ENCODE data around the gene DIS3L2.
"Not testable (repeated sequence)": the region's sequence is repeated elsewhere in the genome, so short reads cannot be mapped to it uniquely, and the experiment has no call there.

DNA sequence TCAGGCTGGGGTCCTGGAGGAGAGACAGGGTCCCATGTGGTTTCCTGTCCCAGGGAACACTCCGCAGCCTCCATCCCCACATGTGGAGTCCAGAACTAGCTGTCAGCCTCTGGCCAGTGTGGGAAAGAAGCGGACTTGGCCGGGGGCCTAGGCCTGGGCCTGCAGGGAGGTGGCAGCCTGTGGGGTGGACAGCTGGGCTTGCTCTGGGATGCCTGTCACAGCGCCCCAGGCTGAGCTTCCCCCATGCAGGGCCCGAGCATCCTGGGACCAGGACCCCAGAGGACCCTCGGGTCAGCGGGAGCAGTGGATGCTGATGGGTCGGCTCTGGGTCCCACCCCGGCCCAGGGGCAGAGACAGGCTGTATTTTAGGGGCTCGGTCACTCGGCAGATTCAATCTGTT lies 369.5 kb downstream of the DIS3L2 start:
- not testable (repeated sequence) for TF ChIP-seq CTCF (IDR thresholded peaks at IDR 0.05); ZFX (IDR thresholded peaks at IDR 0.05; ENCODE audit: borderline replicate concordance)
